Left renal pelvis (tissue), 4 donors: ENCODE data around the gene ABCC1. TPM values are rescaled to one million over a fixed set of nuclear protein-coding genes. Genes with fewer than 3 reads are reported as not detected.

Source experiments
- DNase-seq, 4 donors: peaks; one replicate each; pipeline ENCODE4 v3.0.0-alpha.2; 2013; ENCODE audit warnings: low read depth in 4 of 4, low spot score in 3 of 4
- polyA plus RNA-seq, 4 donors: library from polyadenylated mRNA; unstranded; fragments of 120-200 nt; gene quantifications; one replicate each; pipeline ENCODE4 v1.2.1, GENCODE V29; 2013; ENCODE audit not compliant: insufficient read length in 4 of 4

The ABCC1 gene
- polyA plus RNA-seq, 4 donors = 18.3 to 30.2 (median 23.1) TPM

DNA sequence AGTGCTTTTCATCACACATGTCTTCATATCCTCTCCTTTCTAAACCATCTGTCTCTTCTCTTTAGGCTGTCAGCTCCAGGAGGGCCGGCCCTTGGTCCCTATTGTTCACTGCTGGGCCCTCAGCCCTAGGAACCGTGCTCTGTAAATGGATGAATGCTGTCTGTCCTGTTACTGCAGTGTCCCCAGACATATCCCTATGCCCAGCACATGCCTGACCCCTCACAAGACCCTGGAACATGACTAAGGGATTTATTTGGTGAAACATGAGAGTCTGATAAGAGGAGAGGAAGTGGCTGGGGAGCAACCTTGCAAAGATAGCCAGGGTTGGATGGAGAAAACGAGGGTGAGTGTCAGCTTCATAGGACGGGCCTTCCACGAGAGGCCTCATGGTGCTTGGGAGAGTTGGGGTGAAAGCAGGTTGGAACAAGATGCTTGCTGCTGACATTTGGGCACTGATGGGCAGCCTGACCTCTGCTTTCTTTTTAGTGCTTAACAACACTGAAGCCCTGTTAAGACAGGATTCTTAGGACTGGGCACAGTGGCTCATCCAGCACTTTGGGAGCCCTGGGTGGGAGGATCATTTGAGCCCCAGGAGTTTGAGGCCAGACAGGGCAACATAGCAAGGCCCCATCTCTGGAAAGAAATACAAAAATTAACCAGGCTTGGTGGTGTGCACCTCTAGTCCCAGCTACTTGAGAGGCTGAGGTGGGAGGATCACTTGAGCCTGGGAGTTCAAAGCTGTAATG lies 39.0 kb downstream of the ABCC1 start:
- no peak for DNase-seq

DNA sequence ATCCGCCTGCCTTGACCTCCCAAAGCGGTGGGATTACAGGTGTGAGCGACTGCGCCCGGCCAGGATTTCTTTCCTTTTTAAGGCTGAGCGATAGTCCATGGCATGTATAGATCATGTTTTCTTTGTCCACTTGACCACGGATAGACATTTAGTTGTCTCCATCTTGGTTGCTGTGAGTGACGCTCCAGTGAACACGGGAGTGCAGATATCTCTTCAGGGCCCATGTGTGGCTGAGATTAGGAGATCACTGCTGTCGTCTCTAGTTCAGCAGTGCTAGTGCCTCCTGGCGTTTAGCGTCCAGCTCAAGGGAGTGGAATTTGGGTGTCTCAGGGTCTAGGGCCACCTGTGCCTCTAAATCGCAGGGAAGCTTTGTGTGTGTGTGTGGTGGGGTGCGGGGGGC lies 41.5 kb downstream of the ABCC1 start:
- no peak for DNase-seq

GRCh38 chr16:15993128-15993527 lies 43.7 kb downstream of the ABCC1 start:
- no peak for DNase-seq

DNA sequence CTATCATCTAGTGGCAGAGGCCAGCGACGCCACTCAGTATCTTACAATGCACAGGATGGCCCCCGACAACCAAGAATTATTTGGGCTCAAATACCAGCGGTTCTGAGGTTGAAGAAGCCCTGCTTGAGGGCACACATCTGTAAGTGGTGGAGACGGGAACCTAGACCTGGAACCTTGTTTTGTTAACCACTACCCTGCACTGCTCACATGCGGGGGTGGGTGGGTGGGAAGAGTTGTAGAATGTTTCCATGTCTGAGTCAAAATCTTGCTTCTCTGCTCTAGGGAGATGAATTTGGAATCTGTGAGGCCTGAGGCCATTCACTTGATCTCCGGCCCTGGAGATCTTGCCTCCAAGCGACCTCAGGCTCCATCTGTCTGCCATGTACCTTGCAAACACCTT lies 44.1 kb downstream of the ABCC1 start:
- no peak for DNase-seq

- DNase-seq = no peak
Measured at GRCh38 chr16:15993946-15994665, 44.7 kb downstream of the ABCC1 start.

GRCh38 chr16:15996432-15997109 lies 47.2 kb downstream of the ABCC1 start:
- DNase-seq = no peak

- no peak for DNase-seq
Measured at GRCh38 chr16:16000685-16001084, 51.3 kb downstream of the ABCC1 start.

DNA sequence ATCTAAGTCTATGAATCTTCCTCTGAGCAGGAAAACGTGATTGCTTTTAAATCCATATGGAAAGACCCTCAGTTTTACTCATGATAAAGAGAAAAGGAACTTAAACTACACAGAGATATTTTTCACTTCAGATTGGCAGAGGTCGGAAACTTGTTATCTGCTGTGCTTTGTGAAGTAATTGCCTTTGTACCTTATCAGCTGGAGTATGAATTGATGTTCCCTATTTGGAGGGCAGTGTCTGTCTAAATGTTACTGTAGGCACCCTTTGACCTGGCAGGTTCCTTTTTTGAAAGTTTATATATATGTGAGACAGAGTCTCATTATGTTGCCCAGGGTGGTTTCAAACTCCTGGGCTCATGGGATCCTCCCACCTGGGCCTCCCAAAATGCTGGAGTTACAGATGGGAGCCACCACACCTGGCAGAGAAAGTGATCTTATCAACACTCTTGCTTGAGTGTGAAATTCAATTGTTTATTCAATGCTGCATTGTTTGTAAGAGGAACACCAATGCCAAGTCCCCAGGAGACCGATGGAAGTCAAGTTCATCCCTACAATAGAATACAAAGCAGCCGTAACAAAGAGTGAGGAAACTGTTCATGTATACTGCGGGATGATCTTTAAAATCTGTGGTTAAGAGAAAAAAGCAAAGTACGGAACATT lies 52.3 kb downstream of the ABCC1 start:
- no peak for DNase-seq

DNA sequence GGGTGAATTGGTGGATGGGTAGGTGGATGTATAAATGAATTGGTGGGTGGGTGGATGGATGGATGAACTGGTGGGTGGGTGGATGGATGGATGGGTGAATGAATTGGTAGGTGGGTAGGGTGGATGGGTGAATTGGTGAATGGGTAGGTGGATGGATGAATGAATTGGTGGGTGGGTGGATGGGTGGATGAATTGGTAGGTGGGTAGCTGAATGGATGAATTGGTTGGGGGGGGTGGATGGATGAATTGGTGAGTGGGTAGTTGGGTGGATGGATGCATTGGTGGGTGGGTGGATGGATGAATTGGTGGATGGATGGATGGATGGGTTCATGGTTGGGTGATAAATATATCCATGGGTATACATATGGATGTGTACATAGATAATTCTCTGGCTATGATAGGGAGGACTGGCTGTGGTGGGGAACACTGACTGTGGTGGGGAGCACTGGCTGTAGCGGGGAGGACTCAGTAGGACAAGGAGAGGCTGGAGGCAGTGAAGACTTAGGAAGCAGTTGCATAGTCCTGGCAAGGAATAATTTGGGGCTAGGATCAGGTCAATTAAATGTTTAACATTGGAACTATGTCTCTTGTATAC lies 54.4 kb downstream of the ABCC1 start:
- DNase-seq = no peak

DNA sequence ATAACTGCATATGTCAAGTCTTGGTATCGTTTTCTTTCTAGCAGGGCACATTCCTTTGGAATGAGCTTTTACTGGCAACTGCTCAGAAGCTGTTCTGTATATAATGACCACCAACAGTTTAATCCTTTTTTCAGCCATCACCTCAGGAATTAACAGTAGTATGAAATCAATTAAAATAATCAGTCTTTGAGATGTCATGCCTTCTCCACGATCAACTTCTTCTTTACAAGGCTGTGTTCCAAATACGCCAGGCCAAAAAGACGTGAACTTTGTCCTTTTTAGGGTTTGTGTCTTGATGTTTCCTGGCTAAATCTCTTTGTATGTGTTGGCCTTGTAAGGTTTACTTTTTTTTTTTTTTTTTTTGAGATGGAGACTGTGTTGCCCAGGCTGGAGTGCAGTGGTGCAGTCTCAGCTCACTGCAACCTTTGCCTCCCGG lies 54.9 kb downstream of the ABCC1 start:
- no peak for DNase-seq

GRCh38 chr16:16005721-16006120 lies 56.3 kb downstream of the ABCC1 start:
- DNase-seq = no peak

DNA sequence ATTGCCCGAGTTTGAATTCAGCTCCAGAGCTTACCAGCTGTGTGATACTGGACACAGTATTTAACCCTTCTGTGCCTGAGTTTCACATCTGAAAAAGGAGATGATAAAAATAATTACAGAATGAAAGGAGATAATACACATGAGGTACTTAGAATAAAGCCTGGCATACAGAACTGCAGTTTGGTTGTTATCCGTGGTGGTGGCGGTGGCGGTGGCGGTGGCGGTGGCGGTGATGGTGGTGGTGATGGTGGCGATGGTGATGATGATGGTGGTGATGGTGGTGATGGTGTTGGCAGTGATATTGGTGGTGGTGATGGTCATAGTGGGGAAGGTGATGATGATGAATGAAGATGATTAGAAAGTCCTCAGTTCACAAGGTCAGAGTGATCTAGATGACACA lies 57.2 kb downstream of the ABCC1 start:
- DNase-seq = no peak

DNA sequence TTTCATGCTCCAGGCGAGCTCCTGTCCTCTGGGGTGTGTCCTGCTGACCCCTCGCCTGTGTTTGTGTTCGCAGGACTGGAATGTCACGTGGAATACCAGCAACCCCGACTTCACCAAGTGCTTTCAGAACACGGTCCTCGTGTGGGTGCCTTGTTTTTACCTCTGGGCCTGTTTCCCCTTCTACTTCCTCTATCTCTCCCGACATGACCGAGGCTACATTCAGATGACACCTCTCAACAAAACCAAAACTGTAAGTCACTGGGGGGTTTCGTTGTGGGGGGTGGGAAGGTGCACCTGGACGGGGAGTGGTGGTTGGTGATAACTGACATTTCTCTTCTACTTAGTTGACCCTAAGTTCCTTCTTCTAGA lies 58.3 kb downstream of the ABCC1 start:
- no peak for DNase-seq

- DNase-seq = no peak
Measured at GRCh38 chr16:16008666-16009065, 59.2 kb downstream of the ABCC1 start.

- no peak for DNase-seq
Measured at GRCh38 chr16:16009401-16009800, 60.0 kb downstream of the ABCC1 start.

DNA sequence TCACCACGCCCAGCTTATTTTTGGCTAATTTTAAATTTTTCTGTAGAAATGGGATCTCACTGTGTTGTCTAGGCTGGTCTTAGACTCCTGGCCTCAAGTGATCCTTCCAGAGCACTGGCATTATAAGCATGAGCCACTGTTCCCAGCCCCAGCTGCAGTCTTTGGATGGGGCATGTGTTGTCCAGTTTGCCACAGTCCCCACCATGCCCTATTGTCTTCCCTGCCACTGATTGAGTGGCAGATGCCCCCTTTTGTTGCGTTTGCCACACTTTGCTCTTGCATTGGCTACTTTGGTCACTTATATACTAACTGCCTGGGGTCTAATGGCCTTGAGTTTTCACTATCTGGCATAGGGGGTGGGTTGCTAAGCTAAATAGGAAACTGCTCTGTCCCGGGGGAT lies 60.8 kb downstream of the ABCC1 start:
- DNase-seq = no peak

DNA sequence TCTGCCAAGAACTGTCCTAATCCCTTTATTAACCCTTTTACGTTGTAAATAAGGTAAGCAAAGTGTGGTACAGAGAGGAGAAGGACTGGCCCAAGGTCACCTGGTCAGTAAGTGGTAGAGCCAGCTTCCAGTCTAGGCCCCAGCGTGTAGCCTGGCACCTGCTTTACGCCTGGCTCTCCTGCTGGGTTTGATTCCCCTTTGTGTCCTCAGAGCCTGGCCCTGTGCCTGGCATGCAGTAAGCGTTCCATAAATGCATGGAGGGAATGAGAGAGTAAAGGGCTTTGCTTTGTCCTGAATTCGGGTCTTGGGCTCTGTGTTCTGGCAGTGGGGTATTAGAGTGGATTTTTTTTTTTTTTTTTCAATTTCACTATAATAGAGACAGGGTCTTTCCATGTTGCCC lies 62.7 kb downstream of the ABCC1 start:
- DNase-seq = no peak

DNA sequence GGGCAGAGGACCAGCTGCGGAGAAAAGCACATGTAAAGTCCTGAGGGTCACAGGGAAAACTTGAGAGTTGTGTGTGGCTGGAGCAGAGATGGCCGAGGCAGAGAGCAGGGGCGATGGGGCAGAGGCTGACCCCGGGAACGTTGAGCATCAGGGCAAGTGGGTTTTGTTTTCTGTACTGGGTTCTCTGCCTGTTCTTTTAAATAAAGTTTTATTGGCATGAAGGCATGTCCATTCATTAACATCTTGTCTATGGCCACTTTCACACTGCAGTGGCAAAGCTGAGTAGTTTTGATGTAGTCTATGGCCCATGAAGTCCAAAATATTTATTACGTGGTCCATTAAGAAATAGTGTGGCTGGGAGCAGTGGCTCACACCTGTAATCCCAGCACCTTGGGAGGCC lies 64.4 kb downstream of the ABCC1 start:
- no peak for DNase-seq

DNA sequence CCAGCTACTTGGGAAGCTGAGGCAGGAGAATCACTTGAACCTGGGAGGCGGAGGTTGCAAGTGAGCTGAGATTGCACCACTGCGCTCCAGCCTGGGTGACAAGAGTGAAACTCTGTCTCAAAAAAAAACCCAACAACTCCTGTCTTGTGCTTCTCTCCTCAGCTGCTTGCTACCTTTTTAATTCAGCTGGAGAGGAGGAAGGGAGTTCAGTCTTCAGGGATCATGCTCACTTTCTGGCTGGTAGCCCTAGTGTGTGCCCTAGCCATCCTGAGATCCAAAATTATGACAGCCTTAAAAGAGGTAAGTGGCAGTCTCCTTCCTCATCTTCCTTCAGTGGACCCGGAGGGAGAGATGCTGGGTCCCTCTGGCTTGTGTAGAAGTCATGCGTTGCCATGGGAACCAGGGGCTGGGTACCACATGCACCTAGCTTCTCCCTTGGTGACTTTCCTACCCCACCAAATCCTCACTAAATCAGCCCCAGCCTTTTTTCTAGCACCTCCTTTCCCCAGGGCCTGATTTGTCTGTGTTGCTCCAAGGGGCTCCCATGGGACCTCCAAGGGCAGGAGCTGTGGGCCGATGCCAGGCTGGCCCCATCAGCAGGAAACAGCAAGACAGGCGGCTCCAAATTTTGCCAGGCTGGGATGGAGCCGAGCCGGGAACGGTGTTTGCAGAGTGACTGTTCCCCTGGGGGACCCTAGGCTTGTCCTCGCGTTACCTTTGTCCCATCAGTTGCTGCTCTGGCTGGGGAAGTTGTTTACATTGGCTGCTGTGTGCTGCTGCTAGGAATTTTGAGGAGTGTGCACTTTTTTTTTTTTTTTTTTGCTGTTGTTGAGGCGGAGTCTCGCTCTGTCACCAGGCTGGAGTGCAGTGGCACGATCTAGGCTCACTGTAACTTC lies 65.2 kb downstream of the ABCC1 start:
- DNase-seq = no peak

DNA sequence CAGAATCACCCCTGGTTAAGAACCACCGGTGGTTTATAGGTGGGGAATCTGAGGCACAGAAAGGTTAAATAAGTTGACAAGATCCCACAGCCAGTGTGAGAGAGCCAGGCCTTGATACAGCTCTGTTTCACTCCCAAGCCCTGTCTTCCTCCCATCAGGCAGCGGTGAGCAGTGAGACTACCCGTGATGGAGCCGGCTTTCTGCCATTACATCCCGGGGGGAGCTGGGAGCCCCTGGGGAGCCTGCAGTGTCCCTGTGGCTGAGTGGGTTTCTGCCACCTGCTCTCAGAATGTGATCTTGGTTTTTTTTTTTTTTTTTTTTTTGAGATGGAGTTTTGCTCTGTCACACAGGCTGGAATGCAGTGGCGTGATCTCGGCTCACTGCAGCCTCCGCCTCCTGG lies 66.4 kb downstream of the ABCC1 start:
- no peak for DNase-seq
